HG02943 (cell line): ENCODE data around the gene CCL16.
"Not testable (repeated sequence)": the region's sequence is repeated elsewhere in the genome, so short reads cannot be mapped to it uniquely, and the experiment has no call there.

Experiments used
- ATAC-seq: cut with Tn5 transposase; IDR thresholded peaks from one replicate; pipeline ENCODE4 v1.9.1; 2021; ENCODE audit warnings: mild to moderate bottlenecking, low read depth, moderate library complexity; ENCODE audit not compliant: unreplicated experiment

The CCL16 gene, protein sequence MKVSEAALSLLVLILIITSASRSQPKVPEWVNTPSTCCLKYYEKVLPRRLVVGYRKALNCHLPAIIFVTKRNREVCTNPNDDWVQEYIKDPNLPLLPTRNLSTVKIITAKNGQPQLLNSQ

DNA sequence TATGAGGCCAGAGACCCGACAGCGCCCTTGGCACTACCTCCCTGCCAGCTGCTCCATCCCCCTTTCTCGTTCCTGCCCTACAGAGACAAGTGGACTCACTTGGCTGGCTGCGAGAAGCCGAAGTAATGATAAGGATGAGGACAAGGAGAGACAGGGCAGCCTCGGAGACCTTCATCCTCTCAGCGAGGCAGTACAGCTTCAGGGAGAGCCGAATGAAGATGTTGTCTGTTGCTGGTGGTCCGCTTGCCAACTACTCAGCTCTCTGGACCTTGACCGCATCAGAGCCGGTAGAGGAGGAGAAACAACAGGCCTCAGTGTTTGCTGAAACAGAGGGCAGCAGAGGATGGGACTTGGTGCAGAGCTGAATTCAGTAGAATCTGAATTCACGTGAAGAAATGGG is at the start of gene CCL16:
CCL16 (minus strand) TSS at position 252 of the 400 bp plus-strand sequence; CDS start at position 175, 77 bp downstream.
- no peak for ATAC-seq

DNA sequence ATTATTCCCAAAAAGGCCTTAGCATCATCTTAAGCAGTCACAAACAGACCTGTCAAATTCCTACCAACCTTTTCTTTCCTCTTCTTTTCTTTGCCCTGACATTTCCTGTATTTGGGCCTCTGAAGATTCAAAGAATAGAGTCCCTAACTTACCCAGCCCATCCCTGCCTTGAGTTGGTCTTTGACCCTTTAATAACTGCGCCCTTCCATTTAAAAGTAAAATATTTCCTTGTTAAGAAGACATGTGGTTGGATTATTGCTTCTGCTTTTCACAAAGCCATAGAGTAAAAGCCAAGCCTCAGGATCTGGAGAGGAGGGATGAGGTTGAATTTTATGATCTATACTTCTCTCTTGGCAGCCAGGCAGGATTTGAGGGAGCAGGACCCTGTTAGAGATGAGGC is 49.7 kb upstream of the CCL16 start:
- no peak for ATAC-seq

DNA sequence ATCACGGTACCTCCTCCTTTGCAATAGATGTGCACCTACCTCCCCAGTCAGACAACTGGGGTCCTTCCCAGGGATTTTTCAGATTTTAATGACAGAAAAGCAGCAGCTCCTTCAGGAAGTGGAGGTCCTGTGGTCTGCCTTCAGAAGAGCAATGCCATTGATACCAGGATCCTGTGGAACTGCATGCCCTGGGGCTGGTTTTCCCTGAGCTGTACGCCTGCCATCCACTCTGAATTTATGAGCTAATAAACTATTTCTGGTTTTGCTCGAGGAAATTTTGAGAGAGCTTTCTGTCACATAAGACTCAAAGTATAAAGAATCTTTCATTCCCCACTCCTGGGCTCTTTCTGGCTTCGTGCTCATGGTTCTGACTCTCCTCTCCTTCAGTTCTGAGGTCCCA is 46.5 kb upstream of the CCL16 start:
- no peak for ATAC-seq

GRCh38 chr17:36024106-36024869 is 43.0 kb upstream of the CCL16 start:
- ATAC-seq, result no peak

- ATAC-seq, result no peak
Observed at GRCh38 chr17:36019423-36019822, 38.1 kb upstream of the CCL16 start.

DNA sequence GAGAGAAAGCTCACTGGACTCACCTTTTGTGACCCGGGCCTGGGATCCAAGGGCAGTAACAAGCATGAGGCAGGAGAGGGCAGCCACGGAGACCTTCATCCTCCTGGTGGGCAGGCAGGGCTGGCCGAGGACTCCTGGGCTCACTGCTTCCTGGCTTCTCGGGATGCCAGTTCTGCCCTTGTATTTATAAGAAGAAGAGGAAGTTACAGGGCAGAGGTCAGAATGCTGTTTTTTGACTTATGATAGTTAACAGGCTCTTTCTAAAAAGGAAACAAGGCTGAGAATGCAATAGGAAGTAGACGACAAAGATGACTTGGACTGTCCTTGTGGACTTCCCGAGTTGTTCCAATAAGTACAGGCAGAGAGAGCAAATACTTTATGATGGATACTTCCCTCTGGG is 36.5 kb upstream of the CCL16 start, which contains the start of gene CCL23:
CCL23 (minus strand) TSS at position 174 of the 400 bp plus-strand sequence; CDS start at position 99, 75 bp downstream.
- no peak for ATAC-seq

GRCh38 chr17:36016555-36016954 is 35.3 kb upstream of the CCL16 start:
- no peak for ATAC-seq

DNA sequence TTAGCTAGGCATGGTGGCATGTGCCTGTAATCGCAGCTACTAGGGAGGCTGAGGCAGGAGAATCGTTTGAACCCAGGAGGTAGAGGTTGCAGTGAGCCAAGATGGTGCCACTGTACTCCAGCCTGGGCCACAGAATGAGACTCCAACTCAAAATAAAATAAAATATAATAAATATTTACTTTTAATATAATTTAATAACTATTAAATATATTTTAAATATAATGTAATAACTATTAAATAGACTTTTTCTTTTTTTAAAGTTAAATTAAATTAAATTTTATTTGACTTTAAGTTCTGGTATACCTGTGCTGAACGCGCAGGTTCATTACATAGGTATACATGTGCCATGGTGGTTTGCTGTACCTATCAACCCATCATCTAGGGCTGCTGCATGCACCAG is 34.6 kb upstream of the CCL16 start:
- ATAC-seq, result not testable (repeated sequence)

- ATAC-seq, result no peak
Observed at GRCh38 chr17:36014946-36015345, 33.6 kb upstream of the CCL16 start.

- ATAC-seq, result no peak
Observed at GRCh38 chr17:36011201-36011600, 29.9 kb upstream of the CCL16 start.

DNA sequence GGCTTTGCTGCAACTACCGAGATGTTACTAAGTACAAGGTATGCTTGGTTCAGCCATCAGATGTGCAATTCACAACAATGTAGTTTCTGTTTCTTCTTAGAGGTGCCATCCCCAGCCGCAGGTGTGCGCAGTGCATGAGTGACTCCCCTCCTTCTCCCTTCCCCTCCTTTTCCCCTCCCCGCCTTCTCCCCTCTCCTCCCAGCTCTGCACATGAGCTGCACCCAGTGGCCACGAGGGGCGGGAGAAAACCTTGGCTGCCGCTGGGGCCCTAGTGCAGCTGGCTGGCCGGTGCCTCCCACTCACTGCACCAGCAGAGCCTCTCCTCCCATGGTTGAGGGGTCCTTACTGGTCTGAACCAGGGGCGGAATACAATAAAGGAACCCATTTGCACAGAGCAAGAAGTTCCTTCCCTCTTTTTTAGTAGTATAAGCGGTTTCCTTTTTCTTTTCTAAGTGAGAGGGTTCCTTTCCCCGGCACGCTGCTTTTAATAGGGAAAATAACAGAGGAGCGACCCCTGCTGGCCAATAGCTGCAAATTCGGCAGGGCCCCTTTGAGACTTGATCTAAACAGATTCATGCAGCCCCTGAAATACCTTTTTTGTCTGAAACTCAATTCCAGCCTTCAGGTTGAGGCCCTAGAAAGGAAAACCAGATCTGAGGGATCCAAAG is 27.8 kb upstream of the CCL16 start:
- no peak for ATAC-seq

- ATAC-seq, result no peak
Observed at GRCh38 chr17:36004594-36005108, 23.4 kb upstream of the CCL16 start.

DNA sequence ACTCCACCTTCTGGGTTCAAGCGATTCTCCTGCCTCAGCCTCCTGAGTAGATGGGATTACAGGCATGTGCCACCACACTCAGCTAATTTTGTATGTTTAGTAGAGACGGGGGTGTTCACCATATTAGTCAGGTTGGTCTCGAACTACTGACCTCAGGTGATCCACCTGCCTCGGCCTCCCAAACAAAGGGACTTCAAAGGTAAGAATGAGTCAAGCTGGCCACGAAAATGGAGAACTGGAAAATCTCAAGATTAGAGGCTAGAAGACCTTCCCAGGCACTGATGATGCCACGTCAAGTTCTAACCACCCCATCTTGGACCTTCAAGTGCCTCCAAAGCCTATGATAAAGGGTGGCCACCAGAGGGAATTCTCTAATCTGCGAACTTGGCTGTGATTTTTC is 21.3 kb upstream of the CCL16 start:
- no peak for ATAC-seq

DNA sequence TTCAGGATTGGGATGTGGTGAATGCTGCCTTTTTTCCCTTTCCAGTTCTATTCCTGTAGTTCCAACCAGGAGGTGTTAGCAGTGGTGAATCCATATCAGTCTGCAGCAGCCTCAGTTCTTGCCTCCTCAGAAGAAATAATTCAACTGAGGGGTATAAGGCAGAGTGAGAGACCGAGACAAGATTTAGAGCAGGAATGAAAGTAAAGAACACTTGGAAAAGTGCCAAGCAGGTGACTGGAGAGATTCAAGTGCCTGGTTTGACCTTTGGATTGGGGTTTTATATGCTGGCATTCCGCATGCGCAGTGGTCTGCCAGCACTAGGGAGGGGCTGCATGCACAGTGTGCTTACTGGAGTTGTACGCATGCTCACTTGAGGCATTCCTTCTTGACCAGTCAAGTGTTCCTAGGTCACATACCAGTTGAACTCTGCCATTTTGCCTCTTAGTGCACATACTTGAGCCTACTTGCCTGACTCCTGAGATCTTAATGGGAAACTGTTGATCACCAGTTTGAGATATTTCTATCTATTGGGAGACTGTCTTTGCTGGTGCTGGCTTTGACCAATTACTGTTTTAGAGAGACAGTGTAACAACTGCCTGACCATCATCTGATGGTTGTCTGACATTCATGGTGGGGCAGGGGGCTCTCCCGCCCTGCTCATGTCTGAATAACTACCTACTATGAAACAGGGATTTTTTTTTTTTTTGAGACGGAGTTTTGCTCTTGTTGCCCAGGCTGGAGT is 20.7 kb upstream of the CCL16 start:
- no peak for ATAC-seq

DNA sequence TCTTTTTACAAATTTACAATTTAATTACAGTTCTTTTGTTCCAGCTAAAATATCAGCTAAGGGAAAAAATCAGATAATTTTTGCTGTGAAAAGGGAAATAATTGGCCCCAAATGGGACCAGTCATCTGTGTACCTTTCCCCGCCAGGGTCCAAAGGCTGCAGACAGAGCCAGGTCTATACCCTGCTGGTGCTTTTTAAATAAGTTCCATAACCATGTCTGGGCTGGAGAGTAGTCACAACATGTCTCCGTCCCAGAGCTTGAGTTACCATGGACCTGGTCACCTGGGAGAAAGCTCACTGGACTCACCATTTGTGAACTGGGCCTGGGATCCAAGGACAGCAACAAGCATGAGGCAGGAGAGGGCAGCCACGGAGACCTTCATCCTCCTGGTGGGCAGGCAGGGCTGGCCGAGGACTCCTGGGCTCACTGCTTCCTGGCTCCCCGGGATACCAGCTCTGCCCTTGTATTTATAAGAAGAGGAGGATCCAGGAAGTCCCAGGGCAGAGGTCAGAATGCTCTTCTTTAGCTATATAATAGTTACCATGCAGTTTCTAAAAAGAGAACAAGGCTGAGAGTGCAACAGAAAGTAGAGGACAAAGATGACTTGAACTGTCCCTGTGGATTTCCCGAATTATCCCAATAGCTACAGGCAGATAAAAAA is 19.9 kb upstream of the CCL16 start, which contains the start of gene CCL15:
CCL15 (minus strand) TSS at position 444 of the 662 bp plus-strand sequence; CDS start at position 383, 61 bp downstream.
- no peak for ATAC-seq

DNA sequence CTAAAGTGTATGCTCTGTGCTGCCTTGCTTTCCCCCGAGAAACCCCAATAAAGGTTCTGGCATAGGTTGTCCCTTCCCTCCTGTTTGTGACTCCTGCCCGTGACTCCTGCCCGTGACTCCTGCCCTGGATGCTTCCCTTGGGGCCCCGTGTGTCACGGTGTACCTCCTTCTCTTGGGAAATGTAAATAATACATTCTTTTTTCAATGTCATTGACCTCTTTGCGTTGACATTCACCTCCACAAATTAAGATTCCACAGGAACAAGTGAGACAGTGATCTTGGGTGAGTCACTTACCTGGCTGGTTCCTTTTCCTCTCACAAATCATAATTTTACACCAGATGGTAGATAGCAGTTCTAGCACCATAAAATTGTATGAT is 19.4 kb upstream of the CCL16 start:
- ATAC-seq, result no peak

DNA sequence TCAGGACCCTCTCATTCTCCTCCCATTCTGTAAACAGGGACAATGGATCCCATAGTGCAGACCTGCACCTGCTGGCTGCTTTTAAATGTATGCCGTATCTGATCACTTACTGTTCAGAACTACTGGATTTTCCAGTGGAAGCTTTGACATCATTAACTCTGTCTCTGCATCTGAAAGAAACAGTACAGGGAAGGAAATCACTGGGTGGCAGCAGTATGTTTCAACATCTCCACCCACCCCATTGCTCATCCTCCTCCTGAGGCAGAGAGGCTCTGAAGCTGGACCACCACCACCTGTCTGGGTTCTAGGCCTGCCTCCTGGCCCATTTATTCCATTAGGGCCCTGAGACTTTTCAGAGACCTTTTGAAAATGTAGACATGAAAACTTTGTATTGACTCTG is 17.5 kb upstream of the CCL16 start:
- no peak for ATAC-seq

DNA sequence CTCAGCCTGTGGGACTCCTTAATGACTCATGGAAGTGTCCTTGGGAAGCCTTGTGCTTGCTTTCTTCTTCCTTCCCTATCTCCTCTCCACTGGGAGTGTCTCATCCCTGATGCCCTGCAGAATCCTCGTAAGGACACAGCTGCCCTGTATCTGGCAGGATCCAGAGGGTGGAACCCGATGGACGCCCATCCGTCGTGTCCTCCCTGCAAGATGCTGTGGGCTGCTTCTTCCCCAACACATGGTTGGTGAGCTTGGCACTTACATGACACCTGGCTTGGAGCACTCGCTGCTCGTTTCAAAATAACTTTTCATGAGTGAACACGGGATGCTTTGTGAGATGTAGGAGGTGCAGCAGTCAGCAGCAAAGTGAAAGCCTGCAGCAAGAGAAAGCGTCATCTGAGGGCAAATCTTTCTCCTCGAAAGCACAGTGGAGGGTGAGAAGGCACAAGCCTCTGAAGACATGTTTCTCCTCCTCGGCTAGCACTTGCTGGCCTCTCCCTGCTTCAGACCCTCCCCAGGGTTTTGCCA is 16.8 kb upstream of the CCL16 start:
- no peak for ATAC-seq

GRCh38 chr17:35995346-35995745 is 14.0 kb upstream of the CCL16 start:
- not testable (repeated sequence) for ATAC-seq

DNA sequence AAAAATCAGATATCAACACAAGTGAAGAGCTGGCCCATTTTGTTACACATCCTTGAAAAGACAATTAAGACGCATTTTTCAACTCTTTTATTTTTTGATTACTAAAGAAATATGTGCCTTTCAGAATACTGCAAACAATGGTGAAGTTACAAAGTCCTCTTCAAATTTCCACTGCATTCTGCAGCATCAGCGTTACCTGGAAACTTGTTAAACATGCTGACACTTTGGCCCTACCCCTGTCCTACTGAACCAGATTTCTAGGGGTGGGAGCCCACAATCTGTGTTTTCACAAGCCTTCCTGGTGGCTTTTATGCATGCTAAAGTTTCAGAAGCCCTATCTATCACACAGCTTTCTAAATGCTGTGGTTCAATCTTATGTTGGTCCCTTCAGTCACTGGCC is 9.8 kb upstream of the CCL16 start:
- no peak for ATAC-seq
